GM18511 (cell line): ENCODE measurements around the gene SLC25A6.
"Not testable (repeated sequence)": the region's sequence is repeated elsewhere in the genome, so short reads cannot be mapped to it uniquely, and the experiment has no call there.

Experiments used
- ATAC-seq: cut with Tn5 transposase; IDR thresholded peaks from one replicate; pipeline ENCODE4 v1.9.1; 2021; ENCODE audit warnings: mild to moderate bottlenecking, moderate library complexity; ENCODE audit not compliant: unreplicated experiment

SLC25A6 gene

DNA sequence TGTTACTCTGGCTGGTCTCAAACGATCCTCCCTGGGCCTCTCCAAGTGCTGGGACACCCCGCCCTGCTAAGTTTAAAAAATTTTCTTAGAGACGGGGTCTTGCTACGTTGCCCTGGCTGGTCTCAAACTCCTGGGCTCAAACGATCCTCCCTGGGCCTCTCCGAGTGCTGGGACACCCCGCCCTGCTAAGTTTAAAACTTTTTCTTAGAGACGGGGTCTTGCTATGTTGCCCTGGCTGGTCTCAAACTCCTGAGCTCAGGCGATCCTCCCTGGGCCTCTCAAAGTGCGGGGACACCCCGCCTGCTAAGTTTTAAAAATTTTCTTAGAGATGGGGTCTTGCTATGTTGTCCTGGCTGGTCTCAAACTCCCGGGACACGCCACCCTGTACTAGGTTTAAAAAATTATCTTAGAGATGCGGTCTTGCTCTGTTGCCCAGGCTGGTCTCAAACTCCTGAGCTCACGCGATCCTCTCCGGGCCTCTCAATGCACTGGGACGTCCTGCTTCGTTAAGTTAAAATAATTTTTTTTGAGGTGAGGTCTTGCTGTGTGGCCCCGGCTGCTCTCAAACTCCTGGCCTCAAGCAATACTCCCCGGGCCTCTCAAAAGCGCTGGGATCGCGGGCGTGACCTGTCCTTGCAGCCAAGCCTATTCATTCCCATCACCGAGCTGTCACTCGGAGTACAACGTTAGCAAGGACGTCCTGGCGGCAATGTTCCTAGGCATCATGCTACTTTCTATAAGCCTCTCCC lies 1.1 kb downstream of the SLC25A6 start:
- no peak for ATAC-seq

DNA sequence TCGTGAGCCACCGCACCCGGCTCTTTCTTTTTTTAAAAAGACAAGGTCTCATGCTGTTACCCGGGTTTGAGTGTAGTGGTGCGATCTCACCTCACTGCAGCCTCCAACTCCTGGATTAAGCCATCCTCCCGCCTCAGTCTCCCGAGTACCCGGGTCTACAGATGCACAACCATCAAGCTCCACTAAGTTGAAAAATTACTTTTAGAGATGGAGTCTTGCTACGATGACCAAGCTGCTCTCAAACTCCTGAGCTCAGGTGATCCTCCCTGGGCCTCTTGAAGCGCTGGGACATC lies 2.0 kb downstream of the SLC25A6 start:
- no peak for ATAC-seq

- ATAC-seq = no peak
Measured at GRCh38 chrX:1389181-1389992, 2.5 kb downstream of the SLC25A6 start.

GRCh38 chrX:1388651-1389050 lies 3.3 kb downstream of the SLC25A6 start:
- ATAC-seq = no peak

DNA sequence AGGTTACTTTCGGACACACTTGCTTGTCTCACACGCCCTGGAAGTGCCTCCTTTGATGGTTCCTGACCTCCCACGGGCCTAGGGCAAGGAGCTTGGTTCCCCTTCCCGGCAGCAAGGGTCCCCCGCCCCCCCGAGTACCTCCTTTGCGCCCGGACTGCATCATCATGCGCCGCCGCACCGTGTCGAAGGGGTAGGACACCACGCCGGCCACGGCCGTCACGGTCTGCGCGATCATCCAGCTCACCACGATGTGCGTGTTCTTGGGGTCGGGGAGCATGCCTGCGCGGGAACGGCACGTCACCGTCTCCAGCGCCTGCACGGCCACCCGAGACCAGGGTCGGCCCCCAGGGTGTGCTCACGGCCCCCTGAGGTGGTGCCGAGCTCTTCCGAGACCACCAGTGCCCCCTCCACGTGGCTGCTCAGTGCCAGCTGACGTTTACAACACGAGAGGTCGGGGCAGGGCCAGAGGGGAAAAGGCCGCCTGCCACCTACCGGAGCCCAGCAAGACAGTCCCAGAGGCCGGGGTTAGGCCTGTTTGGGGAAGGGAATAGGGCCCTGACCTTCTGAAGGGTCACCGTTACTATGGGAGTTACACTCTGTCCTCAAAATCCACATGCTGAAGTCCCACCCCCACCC lies 4.7 kb downstream of the SLC25A6 start:
- no peak for ATAC-seq

GRCh38 chrX:1386338-1387127 lies 5.4 kb downstream of the SLC25A6 start:
- ATAC-seq = no peak

- ATAC-seq = no peak
Measured at GRCh38 chrX:1385253-1386223, 6.4 kb downstream of the SLC25A6 start.

DNA sequence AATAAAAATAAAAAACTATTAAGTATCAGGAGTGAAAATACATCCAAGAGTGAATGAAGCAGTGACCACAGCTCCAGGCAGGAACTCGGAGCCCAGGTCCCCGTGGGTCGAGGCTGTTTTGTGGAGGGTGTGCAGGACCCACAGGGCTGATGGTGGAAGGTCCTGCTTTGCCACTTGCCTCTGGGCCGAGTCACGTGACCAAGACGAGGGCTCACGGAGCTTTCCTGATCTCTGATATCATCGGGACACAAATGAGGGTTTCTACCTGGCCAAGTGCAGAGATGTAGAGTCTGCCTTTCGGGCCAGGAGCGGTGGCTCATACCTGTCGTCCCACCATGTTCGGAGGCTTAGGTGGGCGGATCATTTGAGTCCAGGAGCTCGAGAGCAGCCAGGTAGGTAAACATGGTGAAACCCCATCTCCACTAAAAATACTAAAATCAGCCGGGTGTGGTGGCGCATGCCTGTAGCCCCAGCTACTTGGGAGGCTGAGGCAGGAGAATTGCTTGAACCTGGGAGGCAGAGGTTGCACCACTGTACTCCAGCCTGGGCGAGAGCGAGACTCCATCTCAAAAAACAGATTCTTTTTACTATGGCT lies 7.2 kb downstream of the SLC25A6 start:
- no peak for ATAC-seq

GRCh38 chrX:1380672-1381233 lies 11.2 kb downstream of the SLC25A6 start:
- ATAC-seq = no peak

DNA sequence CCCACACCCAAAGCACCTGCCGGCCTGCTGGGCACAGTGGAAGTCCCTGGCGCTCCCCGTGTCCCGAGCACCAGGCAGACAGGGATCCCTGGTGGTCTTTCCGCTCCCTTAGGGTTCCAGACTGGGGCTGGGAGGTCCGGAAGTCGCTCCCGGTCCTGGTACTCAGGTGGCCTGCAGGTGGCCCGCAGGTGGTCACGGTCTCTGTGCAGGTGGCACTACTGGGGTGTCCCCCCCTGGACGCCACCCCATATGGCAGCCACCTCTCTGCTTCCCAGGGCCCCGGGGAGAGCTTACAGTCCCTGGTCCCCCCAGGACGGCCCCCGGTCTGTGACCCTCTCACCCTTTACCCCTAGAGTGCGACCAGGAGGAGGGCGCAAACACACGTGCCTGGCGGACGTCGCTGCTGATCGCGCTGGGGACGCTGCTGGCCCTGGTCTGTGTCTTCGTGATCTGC lies 13.6 kb downstream of the SLC25A6 start:
- ATAC-seq = no peak

DNA sequence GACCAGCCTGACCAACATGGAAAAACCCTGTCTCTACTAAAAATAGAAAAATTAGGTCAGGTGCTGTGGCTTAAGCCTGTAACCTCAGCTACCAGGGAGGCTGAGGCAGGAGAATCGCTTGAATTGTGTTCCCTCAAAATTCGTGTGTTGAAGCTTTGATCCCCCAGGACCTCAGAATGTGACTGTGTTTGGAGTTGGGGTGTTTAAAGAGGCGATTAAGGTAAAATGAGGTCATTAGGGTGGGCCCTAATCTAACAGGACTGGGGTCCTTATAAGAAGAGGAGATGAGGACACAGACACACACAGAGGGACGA lies 23.6 kb downstream of the SLC25A6 start:
- no peak for ATAC-seq

DNA sequence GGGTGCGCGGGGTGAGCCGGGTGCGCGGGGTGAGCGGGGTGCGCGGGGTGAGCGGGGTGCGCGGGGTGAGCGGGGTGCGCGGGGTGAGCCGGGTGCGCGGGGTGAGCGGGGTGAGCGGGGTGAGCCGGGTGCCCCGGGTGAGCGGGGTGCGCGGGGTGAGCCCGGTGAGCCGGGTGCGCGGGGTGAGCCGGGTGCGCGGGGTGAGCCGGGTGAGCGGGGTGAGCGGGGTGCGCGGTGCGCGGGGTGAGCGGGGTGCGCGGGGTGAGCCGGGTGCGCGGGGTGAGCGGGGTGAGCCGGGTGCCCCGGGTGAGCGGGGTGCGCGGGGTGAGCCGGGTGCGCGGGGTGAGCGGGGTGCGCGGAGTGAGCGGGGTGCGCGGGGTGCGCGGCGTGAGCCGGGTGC lies 25.6 kb downstream of the SLC25A6 start:
- ATAC-seq = not testable (repeated sequence)

DNA sequence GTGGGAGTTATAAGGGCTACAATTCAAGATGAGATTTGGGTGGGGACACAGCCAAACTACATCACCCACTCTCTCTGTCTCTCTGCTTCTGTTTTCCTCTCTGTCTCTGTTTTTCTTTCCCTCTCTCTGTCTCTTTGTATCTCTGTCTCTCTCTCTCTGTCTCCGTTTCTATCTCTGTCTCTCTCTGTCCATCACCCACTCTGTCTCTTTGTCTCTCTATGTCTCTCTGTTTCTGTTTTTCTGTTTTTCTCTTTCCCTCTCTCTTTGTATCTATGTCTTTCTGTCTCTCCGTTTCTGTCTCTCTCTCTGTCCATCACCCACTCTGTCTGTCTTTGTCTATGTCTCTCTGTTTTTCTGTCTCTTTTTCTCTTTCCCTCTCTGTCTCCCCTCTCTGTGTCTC lies 30.0 kb downstream of the SLC25A6 start:
- ATAC-seq = no peak

DNA sequence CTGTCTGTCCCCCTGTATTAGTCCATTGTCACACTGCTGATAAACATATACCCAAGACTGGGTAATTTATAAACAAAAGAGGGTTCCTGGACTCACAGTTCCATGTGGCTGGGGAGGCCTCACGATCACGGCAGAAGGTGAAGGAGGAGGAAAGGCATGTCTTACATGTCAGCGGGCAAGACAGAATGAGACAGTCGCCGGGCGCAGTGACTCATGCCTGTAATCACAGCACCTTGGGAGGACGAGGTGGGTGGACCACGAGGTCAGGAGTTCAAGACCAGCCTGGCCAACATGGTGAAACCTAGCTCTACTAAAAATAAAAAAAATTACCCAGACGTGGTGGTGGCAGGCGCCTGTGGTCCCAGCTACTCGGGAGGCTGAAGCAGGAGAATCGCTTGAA lies 30.6 kb downstream of the SLC25A6 start:
- ATAC-seq = no peak

DNA sequence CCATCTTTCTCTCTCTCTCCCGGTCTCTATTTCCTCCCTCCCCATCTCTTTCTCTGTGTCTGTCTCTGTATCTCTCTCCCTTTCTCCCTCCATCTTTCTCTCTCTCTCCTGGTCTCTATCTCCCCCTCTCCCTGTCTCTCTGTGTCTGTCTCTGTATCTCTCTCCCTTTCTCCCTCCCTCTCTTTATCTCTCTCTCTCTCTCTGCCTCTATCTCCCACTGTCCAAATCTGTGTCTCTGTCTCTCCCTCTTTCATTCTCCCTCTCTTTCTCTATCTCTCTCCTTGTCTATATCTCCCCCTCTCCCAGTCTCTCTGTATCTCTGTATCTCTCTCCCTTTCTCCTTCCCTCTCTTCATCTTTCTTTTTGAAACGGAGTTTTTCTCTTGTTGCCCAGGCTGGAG lies 31.7 kb downstream of the SLC25A6 start:
- ATAC-seq = no peak

DNA sequence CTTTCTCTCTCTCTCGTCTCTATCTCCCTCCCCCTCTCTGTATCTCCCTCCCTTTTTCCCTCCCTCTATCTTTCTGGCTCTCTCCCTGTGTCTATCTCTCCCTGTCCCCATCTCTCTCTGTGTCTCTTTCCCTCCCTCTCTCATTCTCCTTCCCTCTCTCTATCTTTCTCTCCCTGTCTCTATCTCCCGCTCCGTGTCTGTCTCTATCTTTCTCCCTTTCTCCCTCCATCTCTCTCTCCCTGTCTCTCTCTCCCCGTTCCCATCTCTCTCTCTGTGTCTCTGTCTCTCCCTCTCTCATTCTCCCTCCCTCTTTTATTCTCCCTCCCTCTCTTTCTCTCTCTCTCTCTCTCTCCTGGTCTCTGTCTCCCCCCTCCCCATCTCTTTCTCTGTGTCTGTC lies 32.4 kb downstream of the SLC25A6 start:
- no peak for ATAC-seq

GRCh38 chrX:1358793-1359476 lies 33.0 kb downstream of the SLC25A6 start:
- no peak for ATAC-seq

GRCh38 chrX:1357993-1358392 lies 33.9 kb downstream of the SLC25A6 start:
- no peak for ATAC-seq
